Testis (tissue), 3 donors: ENCODE data around the gene CMPK1. TPM values are rescaled to one million over a fixed set of nuclear protein-coding genes. Genes with fewer than 3 reads are reported as not detected.

Experiments
- DNase-seq: peaks from one replicate; pipeline ENCODE4 v3.0.0-alpha.2; 2019
- H3K27ac ChIP-seq, 2 donors: fragments of 200-600 bp; sonication (generic); one replicate each; pipeline ENCODE4 v1.5.1; 2019
- H3K27me3 ChIP-seq: fragments of 200-600 bp; sonication (generic); one replicate; pipeline ENCODE4 v1.5.1; 2019
- H3K36me3 ChIP-seq: fragments of 200-600 bp; sonication (generic); one replicate; pipeline ENCODE4 v1.5.1; 2017; ENCODE audit warnings: low read depth; ENCODE audit errors: missing control alignments
- H3K4me1 ChIP-seq: fragments of 200-600 bp; sonication (generic); one replicate; pipeline ENCODE4 v1.5.1; 2019
- H3K4me3 ChIP-seq, 2 donors: fragments of 200-600 bp; sonication (generic); one replicate each; pipeline ENCODE4 v1.5.1; 2017 to 2019
- H3K9me3 ChIP-seq: fragments of 200-600 bp; sonication (generic); one replicate; pipeline ENCODE4 v1.5.1; 2017
- CTCF ChIP-seq, 3 experiments: fragments of 450-650 bp in 2 of 3; fragments of 200-600 bp in 1 of 3; sonication (generic) in 1 of 3; IDR thresholded peaks; one replicate each; pipeline ENCODE4 v1.5.1; 2016 to 2019; ENCODE audit warnings: antibody characterized with exemption in 3 of 3, mild to moderate bottlenecking in 2 of 3, moderate library complexity in 1 of 3
- POLR2A ChIP-seq: fragments of 450-650 bp; IDR thresholded peaks from one replicate; pipeline ENCODE4 v1.6.1; 2017; ENCODE audit warnings: antibody characterized with exemption, mild to moderate bottlenecking, moderate library complexity
- WGBS, 2 donors: methylation state at CpG; one replicate each; pipeline ENCODE4 v1.1.5; 2018; 5-methylcytosine and 5-hydroxymethylcytosine counted together
- intact Hi-C: fragments of 100-400 bp; cut with DNase I; formaldehyde crosslinking; loops from one replicate; pipeline ENCODE4 v1.15.1; 2023; ENCODE audit warnings: low total_unique reads
- polyA plus RNA-seq: library from polyadenylated mRNA; stranded (reverse); fragments of 350-450 nt; fragmentation: Illumina TruSeq; extraction: RNeasy Lipid Tissue Mini Kit (QIAGEN cat#74804); gene quantifications from one replicate; pipeline ENCODE4 v1.2.3, GENCODE V29; 2014; ENCODE audit warnings: low read depth, low replicate concordance; ENCODE audit not compliant: insufficient read depth
- total RNA-seq, 2 donors: library from RNA; depleted of rRNA; stranded (reverse); fragments of >200 nt; gene quantifications; one replicate each; pipeline ENCODE4 v1.2.3, GENCODE V29; 2016

The CMPK1 gene
- total and polyA plus RNA-seq, 3 donors from 2014 or later: 35.1 to 37.0 (median 36.1) TPM

- intact Hi-C loops: no loop called here
- Histone ChIP-seq H3K27ac (no peak overlapping the region), H3K36me3 (no peaks in the 10 kb centered on the region), H3K9me3 (no peaks in the 10 kb centered on the region), H3K4me1 (peaks cover 15% of the 10 kb centered on the region), H3K4me3 (no peak overlapping the region), H3K27me3 (no peaks in the 10 kb centered on the region)
- no peak for DNase-seq
- WGBS, 2 donors: 77 to 94% methylated on average over 1 of the region's 1 CpG
- no peak for TF ChIP-seq POLR2A
- TF ChIP-seq CTCF (IDR thresholded peaks at IDR 0.05): no peak
Measured at GRCh38 chr1:47330212-47330611, 3.4 kb upstream of the CMPK1 start.

GRCh38 chr1:47331875-47332274 is 1.7 kb upstream of the CMPK1 start:
- DNase-seq: no peak
- intact Hi-C loops: no loop called here
- Histone ChIP-seq H3K36me3 (no peaks in the 10 kb centered on the region), H3K4me1 (peaks cover 16% of the 10 kb centered on the region), H3K4me3 (no peak overlapping the region), H3K27ac (no peak overlapping the region), H3K27me3 (no peaks in the 10 kb centered on the region), H3K9me3 (no peaks in the 10 kb centered on the region)
- TF ChIP-seq POLR2A (no peak), CTCF (IDR thresholded peaks at IDR 0.05) (no peak)
- whole genome bisulfite sequencing, 2 donors: 53 to 85% methylated on average over 2 of the region's 2 CpGs

- Histone ChIP-seq H3K4me3 (peak overlapping the region; percentile 90 to 92), H3K4me1 (peaks cover 19% of the 10 kb centered on the region), H3K36me3 (no peaks in the 10 kb centered on the region), H3K9me3 (no peaks in the 10 kb centered on the region), H3K27me3 (no peaks in the 10 kb centered on the region), H3K27ac (peak overlapping the region; percentile 94 to 99)
- intact Hi-C loops: no loop called here
- WGBS, 2 donors: 35 to 37% methylated on average over 19 of the region's 19 CpGs
- DNase-seq: no peak
- TF ChIP-seq POLR2A (no peak), CTCF (IDR thresholded peaks at IDR 0.05) (no peak)
Measured at GRCh38 chr1:47332779-47333577, 612 bp upstream of the CMPK1 start.

GRCh38 chr1:47333922-47334764 is 553 bp downstream of the CMPK1 start:
- H3K4me1 ChIP-seq: peaks cover 22% of the 10 kb centered on the region

More at GRCh38 chr1:47333922-47334764, 553 bp downstream of the CMPK1 start:
- DNase-seq: peak; percentile 88
- TF ChIP-seq POLR2A (no peak), CTCF (IDR thresholded peaks at IDR 0.05) (peak in 2 of 3 experiments; percentile 12 to 37)
- H3K27me3 ChIP-seq: no peaks in the 10 kb centered on the region
- intact Hi-C loops: no loop called here
- H3K36me3 ChIP-seq: no peaks in the 10 kb centered on the region
- peak overlapping the region; percentile 94 to 99 for H3K27ac ChIP-seq
- H3K4me3 ChIP-seq: peak overlapping the region; percentile 90 to 92
- H3K9me3 ChIP-seq: no peaks in the 10 kb centered on the region
- 0 to 1% methylated on average over 27 to 61 of the region's 90 CpGs for WGBS, 2 donors
